Measurements from ENCODE around the gene RNASEH2A. TPM values are rescaled to one million over a fixed set of nuclear protein-coding genes. Genes with fewer than 3 reads are reported as not detected.

The RNASEH2A gene
- total RNA-seq, 2 experiments from 2014 or later, result 34.8 to 38.4 TPM

- Mint-ChIP-seq H3K4me3 (no peak overlapping the region), H3K9me3 (no peaks in the 10 kb centered on the region), H3K27ac (no peak overlapping the region), H3K36me3 (ENCODE audit: low read depth) (no peaks in the 10 kb centered on the region), H3K4me1 (peaks cover 34% of the 10 kb centered on the region), H3K27me3 (no peaks in the 10 kb centered on the region)
- POLR2A ChIA-PET, result interaction anchor here (16.7 kb wide), 1 partner anchor 24 kb away, joined by 574 read pairs; the partner anchor contains the start of genes JUNB, PRDX2 and THSD8
- DNase-seq, result no peak
- CTCF ChIA-PET, result interaction anchor here (0.6 to 3.6 kb wide), 12 partner anchors 9 to 192 kb away, joined by 3 to 35 read pairs (median 3); partner anchors contain the start of genes GET3 and JUNB
These were observed 32.8 kb upstream of the RNASEH2A start for GRCh38 chr19:12773571-12773970.

- CTCF ChIA-PET, result interaction anchor here (1.2 to 4.2 kb wide), 5 partner anchors 14 to 190 kb away, joined by 3 to 80 read pairs (median 10); partner anchors contain the start of gene JUNB
- H3K4me3 Mint-ChIP-seq, result peak within 1 kb of the TSS; percentile 63
These were observed 31.5 kb upstream of the RNASEH2A start, which contains the start of gene HOOK2 for GRCh38 chr19:12774588-12775555. TSS of gene HOOK2 (minus strand) at chr19:12775552. CDS start at chr19:12775449, 103 bp downstream.

GRCh38 chr19:12777217-12778016, 29.0 kb upstream of the RNASEH2A start:
- Mint-ChIP-seq H3K4me3 (peak overlapping the region; percentile 83), H3K27ac (peak overlapping the region; percentile 92), H3K36me3 (ENCODE audit: low read depth) (no peaks in the 10 kb centered on the region), H3K4me1 (peaks cover 44% of the 10 kb centered on the region), H3K9me3 (no peaks in the 10 kb centered on the region), H3K27me3 (no peaks in the 10 kb centered on the region)
- DNase-seq, result peak; percentile 85
- ChIA-PET CTCF (interaction anchor here (0.7 to 4.2 kb wide), 15 partner anchors 8 to 70 kb away, joined by 3 to 183 read pairs (median 7); partner anchors contain the start of genes GET3, JUNB, RNASEH2A and TRIR), POLR2A (interaction anchor here (0.8 to 16.7 kb wide), 11 partner anchors 10 to 96 kb away, joined by 3 to 574 read pairs (median 5); partner anchors contain the start of genes DHPS, JUNB, PRDX2 and RNASEH2A)

More at GRCh38 chr19:12774588-12775555, 31.5 kb upstream of the RNASEH2A start, which contains the start of gene HOOK2:
- Mint-ChIP-seq H3K4me1 (peaks cover 42% of the 10 kb centered on the region), H3K36me3 (ENCODE audit: low read depth) (no peaks in the 10 kb centered on the region), H3K27me3 (no peaks in the 10 kb centered on the region), H3K27ac (peak within 1 kb of the TSS; percentile 71), H3K9me3 (no peaks in the 10 kb centered on the region)
- DNase-seq, result no peak
- POLR2A ChIA-PET, result interaction anchor here (16.7 kb wide), 1 partner anchor 23 kb away, joined by 574 read pairs; the partner anchor contains the start of genes JUNB, PRDX2 and THSD8

- ChIA-PET CTCF (interaction anchor here (0.7 to 4.2 kb wide), 11 partner anchors 10 to 69 kb away, joined by 3 to 183 read pairs (median 7); partner anchors contain the start of genes JUNB and RNASEH2A), POLR2A (interaction anchor here (0.8 to 16.7 kb wide), 10 partner anchors 9 to 97 kb away, joined by 3 to 574 read pairs (median 5); partner anchors contain the start of genes DHPS, JUNB, PRDX2 and RNASEH2A)
- Mint-ChIP-seq H3K9me3 (no peaks in the 10 kb centered on the region), H3K36me3 (ENCODE audit: low read depth) (no peaks in the 10 kb centered on the region), H3K27ac (peak overlapping the region; percentile 92), H3K4me1 (peaks cover 46% of the 10 kb centered on the region), H3K4me3 (peak overlapping the region; percentile 83), H3K27me3 (no peaks in the 10 kb centered on the region)
- DNase-seq, result peak; percentile 57
These were observed 28.1 kb upstream of the RNASEH2A start for GRCh38 chr19:12778017-12778904.

GRCh38 chr19:12778905-12779161, 27.6 kb upstream of the RNASEH2A start:
- no peak for DNase-seq
- H3K36me3 Mint-ChIP-seq (ENCODE audit: low read depth), result no peaks in the 10 kb centered on the region
- peak overlapping the region; percentile 83 for H3K4me3 Mint-ChIP-seq
- CTCF ChIA-PET, result interaction anchor here (0.7 to 4.2 kb wide), 7 partner anchors 9 to 68 kb away, joined by 4 to 183 read pairs (median 11); partner anchors contain the start of gene JUNB
- no peaks in the 10 kb centered on the region for H3K9me3 Mint-ChIP-seq
- H3K27me3 Mint-ChIP-seq, result no peaks in the 10 kb centered on the region
- POLR2A ChIA-PET, result interaction anchor here (1.2 to 16.7 kb wide), 7 partner anchors 8 to 97 kb away, joined by 5 to 574 read pairs (median 12); partner anchors contain the start of genes DHPS, JUNB, PRDX2 and THSD8
- peak overlapping the region; percentile 92 for H3K27ac Mint-ChIP-seq
- peaks cover 46% of the 10 kb centered on the region for H3K4me1 Mint-ChIP-seq

- Mint-ChIP-seq H3K4me3 (peak overlapping the region; percentile 56), H3K4me1 (peaks cover 46% of the 10 kb centered on the region), H3K27me3 (no peaks in the 10 kb centered on the region), H3K36me3 (ENCODE audit: low read depth) (no peaks in the 10 kb centered on the region), H3K27ac (peak overlapping the region; percentile 92), H3K9me3 (no peaks in the 10 kb centered on the region)
- ChIA-PET POLR2A (interaction anchor here (1.6 to 16.7 kb wide), 6 partner anchors 8 to 55 kb away, joined by 5 to 574 read pairs (median 12); partner anchors contain the start of genes JUNB, PRDX2, THSD8 and TNPO2), CTCF (interaction anchor here (0.7 to 4.2 kb wide), 5 partner anchors 13 to 68 kb away, joined by 4 to 183 read pairs (median 11); partner anchors contain the start of gene JUNB)
- DNase-seq, result no peak
These were observed 27.0 kb upstream of the RNASEH2A start for GRCh38 chr19:12779162-12779993.

- no peaks in the 10 kb centered on the region for H3K27me3 Mint-ChIP-seq
- DNase-seq, result no peak
- H3K9me3 Mint-ChIP-seq, result no peaks in the 10 kb centered on the region
- no peaks in the 10 kb centered on the region for H3K36me3 Mint-ChIP-seq (ENCODE audit: low read depth)
- peaks cover 48% of the 10 kb centered on the region for H3K4me1 Mint-ChIP-seq
- H3K27ac Mint-ChIP-seq, result no peak overlapping the region
- H3K4me3 Mint-ChIP-seq, result peak overlapping the region; percentile 87
- ChIA-PET POLR2A (interaction anchor here (0.6 to 16.7 kb wide), 6 partner anchors 15 to 156 kb away, joined by 3 to 574 read pairs (median 4); partner anchors contain the start of genes DHPS, JUNB, PRDX2 and THSD8), CTCF (interaction anchor here (1.0 to 3.2 kb wide), 6 partner anchors 9 to 45 kb away, joined by 3 to 58 read pairs (median 3); partner anchors contain the start of genes GET3, JUNB and RNASEH2A)
These were observed 24.3 kb upstream of the RNASEH2A start for GRCh38 chr19:12782174-12782423.

GRCh38 chr19:12782424-12783290, 23.7 kb upstream of the RNASEH2A start:
- CTCF ChIA-PET, result interaction anchor here (1.0 to 3.2 kb wide), 6 partner anchors 9 to 46 kb away, joined by 3 to 58 read pairs (median 3); partner anchors contain the start of genes GET3, JUNB and RNASEH2A
- Mint-ChIP-seq H3K27me3 (no peaks in the 10 kb centered on the region), H3K4me3 (peak overlapping the region; percentile 87), H3K36me3 (ENCODE audit: low read depth) (no peaks in the 10 kb centered on the region), H3K27ac (no peak overlapping the region), H3K9me3 (no peaks in the 10 kb centered on the region), H3K4me1 (peaks cover 46% of the 10 kb centered on the region)
- peak; percentile 87 for DNase-seq
- POLR2A ChIA-PET, result interaction anchor here (0.6 to 16.7 kb wide), 7 partner anchors 15 to 370 kb away, joined by 3 to 574 read pairs (median 4); partner anchors contain the start of genes DHPS, JUNB, PRDX2 and THSD8

- no peaks in the 10 kb centered on the region for H3K27me3 Mint-ChIP-seq
- peaks cover 46% of the 10 kb centered on the region for H3K4me1 Mint-ChIP-seq
- ChIA-PET CTCF (interaction anchor here (1.0 to 3.2 kb wide), 4 partner anchors 10 to 23 kb away, joined by 3 to 58 read pairs (median 3); partner anchors contain the start of genes JUNB and RNASEH2A), POLR2A (interaction anchor here (1.2 to 16.7 kb wide), 4 partner anchors 14 to 369 kb away, joined by 4 to 574 read pairs (median 8); partner anchors contain the start of genes DHPS, JUNB, PRDX2 and THSD8)
- no peaks in the 10 kb centered on the region for H3K9me3 Mint-ChIP-seq
- no peaks in the 10 kb centered on the region for H3K36me3 Mint-ChIP-seq (ENCODE audit: low read depth)
- no peak overlapping the region for H3K27ac Mint-ChIP-seq
- DNase-seq, result peak; percentile 65
- peak overlapping the region; percentile 87 for H3K4me3 Mint-ChIP-seq
These were observed 23.0 kb upstream of the RNASEH2A start for GRCh38 chr19:12783291-12783848.
